Fibroblast of skin of right quadriceps (primary cell): ENCODE measurements around the gene DYNC1LI2.
A peak's percentile ranks its signal among the peaks of the same experiment; 100 is the strongest.

Experiments used
- DNase-seq: peaks from one replicate; pipeline ENCODE4 v3.0.0-alpha.2; 2013

DYNC1LI2 gene

DNA sequence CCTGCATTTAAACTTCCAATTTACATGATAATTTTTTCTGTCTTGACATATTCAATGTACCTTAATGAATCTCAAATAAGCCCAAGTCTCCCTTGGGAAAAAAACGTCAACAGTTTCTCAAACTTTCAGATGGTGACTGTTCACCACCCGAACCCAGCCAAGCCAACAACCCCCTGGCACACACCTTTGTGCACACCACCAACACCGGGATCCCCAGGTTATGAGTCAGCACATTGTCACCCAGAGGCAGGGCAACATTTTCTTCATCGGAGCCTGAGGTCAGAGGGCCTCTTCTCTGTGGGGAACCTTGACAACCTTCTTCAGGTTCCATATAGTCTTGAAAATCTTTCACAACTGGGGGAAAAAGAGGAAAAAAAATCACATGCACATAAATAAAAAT lies 15.5 kb downstream of the DYNC1LI2 start:
- no peak for DNase-seq

- DNase-seq = no peak
Measured at GRCh38 chr16:66731101-66731500, 20.3 kb downstream of the DYNC1LI2 start.

- no peak for DNase-seq
Measured at GRCh38 chr16:66728804-66729203, 22.6 kb downstream of the DYNC1LI2 start.

GRCh38 chr16:66728117-66728787 lies 23.2 kb downstream of the DYNC1LI2 start:
- DNase-seq = peak; percentile 64

- peak; percentile 55 for DNase-seq
Measured at GRCh38 chr16:66720766-66721165, 30.6 kb downstream of the DYNC1LI2 start.

- DNase-seq = no peak
Measured at GRCh38 chr16:66719246-66719645, 32.2 kb downstream of the DYNC1LI2 start.

- peak; percentile 25 for DNase-seq
Measured at GRCh38 chr16:66717776-66718175, 33.6 kb downstream of the DYNC1LI2 start.

DNA sequence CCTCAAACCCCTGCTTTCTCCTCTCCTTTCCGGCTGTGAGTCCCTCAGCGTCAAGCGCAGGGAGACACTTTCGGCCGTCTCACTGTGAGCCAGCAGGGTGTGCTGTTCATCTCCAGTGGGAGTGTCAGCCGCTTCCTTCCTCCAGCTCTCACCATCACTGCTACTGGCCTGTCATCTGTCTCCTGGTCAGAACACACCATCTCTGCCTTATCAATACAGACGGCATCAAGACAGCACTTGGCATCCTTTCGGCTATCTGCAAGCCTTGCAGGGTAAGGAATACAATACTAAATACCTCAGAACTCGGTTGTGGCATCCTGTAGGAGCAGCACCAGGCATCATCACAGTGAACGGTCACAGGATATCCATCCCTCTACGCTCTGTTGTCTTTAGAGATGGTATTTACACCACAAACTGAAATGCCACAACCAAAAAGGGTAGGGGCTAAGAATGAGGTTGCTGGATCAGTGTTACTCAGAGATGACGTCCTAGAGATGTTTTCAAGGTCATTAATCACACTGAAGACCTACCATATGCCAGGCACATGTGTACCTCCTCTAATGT lies 34.2 kb downstream of the DYNC1LI2 start:
- peak; percentile 77 for DNase-seq

- no peak for DNase-seq
Measured at GRCh38 chr16:66714654-66715307, 36.6 kb downstream of the DYNC1LI2 start.

DNA sequence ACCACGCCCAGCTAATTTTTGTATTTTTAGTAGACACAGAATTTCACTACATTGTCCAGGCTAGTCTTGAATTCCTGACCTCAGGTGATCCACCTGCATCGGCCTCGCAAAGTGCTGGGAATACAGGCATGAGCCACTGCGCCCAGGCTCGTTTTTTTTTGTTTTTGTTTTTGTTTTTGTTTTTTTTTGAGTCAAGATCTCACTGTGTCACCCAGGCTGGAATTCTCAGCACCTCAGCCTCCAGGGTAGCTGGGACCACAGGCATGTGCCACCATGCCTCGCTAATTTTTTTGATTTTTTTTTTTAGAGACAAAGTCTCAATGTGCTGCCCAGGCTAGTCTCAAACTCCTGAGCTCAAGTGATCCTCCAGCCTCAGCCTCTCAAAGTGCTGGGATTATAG lies 37.3 kb downstream of the DYNC1LI2 start:
- DNase-seq = no peak

- DNase-seq = no peak
Measured at GRCh38 chr16:66713076-66713475, 38.3 kb downstream of the DYNC1LI2 start.

DNA sequence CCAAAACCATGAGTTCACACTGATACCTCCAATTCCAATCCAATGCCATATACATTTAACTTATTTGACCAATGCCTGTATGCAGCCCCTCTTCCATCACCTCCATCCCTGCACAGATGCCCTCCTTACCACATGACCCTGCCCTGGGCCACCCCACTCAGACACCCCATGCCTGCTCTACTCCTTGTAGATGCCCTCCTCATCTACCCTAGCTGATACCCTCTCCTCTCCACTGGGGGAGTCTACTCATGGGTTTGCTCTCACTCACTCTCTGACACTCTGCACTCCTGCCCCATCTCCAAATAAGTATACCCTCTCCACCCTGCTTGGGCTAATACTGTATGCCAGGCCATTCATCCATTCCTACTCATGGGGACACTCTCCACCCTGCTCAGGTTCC lies 38.9 kb downstream of the DYNC1LI2 start:
- DNase-seq = no peak

DNA sequence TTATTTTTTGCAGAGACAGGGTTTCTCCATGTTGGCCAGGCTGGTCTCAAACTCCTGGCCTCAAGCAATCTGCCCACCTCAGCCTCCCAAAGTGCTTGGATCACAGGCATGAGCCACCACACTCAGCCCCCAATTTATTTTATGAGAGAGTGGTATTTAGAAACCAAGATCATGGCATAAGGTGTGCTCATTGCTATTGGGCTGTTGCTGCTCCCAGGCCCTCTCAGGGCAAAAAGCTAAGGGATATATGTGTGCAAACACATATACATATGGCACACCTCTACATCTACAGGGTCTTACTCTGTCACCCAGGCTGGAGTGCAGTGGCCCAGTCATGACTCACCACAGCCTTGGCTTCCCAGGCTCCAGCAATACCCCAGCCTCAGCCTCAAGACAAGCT lies 39.8 kb downstream of the DYNC1LI2 start:
- DNase-seq = no peak

GRCh38 chr16:66706506-66706880 lies 44.9 kb downstream of the DYNC1LI2 start:
- no peak for DNase-seq

- no peak for DNase-seq
Measured at GRCh38 chr16:66705790-66706505, 45.5 kb downstream of the DYNC1LI2 start.

DNA sequence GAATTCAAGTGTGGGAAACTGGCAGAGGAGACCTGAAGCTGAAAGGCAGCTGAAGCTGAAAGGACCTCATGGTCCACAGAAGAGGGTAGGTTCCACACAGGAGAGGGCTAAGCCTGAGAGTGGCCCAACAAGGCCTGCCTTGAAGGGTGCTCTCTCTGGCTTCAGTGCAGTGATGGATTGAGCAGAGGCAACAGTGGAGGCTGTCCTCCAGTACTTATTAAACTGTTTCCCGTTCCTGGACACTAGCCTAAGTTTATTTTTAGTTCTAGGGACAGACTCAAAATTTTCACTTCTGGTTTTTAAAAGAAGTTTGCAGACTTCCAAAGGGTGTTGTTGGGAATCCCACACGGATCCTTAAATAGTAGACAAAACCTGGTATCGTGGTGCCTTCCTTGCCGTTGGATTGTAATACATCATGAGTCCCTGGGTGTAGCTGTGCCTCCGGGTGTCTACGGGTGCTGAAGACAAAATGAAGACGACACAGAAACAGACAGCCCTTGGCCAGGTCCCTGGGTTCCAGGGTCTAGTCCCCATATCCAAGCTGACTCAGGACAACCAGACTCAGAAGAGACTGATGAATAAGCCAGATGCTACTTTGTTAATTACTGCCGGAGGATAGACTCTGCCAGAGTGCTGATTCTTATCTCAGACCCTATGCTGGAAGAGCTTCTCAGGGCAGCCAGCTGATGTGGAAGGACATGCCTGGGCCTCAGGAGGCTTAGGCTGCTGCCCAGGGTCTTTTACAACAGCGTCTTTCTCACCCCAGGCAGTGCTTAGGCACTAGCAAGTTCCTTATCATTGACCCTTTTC lies 47.8 kb downstream of the DYNC1LI2 start:
- DNase-seq = peak; percentile 22

GRCh38 chr16:66701516-66701915 lies 49.9 kb downstream of the DYNC1LI2 start:
- DNase-seq = no peak

DNA sequence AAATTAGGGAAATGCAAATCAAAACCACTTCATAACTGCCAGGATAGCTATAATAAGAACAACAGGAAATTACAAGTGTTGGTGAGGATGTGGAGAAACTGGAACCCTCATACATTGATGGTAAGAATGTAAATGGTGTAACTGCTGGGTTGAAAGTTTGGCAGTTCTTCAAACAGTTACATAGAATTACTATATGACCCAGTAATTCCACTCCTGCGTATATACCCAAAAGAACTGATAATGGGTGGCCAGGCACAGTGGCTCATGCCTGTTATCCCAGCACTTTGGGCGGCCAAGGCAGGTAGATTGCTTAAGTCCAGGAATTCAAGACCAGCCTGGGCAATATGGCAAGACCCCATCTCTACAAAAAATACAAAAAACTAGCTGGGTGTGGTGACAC lies 50.4 kb downstream of the DYNC1LI2 start:
- DNase-seq = no peak

- DNase-seq = no peak
Measured at GRCh38 chr16:66699898-66700297, 51.5 kb downstream of the DYNC1LI2 start.

DNA sequence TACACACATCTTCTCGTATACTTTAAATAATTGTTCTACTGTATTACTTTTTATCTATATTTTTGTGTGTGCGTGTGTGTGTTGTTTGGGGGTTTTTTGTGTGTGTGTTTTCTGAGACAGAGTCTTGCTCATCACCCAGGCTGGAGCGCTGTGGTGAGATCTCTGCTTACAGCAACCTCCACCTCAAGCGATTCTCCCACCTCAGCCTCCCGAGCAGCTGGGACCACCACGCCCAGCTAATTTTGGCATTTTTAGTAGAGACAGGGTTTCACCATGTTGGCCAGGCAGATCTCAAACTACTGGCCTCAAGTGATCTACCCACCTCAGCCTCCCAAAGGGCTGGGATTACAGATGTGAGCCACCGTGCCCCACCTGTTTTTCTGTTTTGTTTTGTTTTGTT lies 53.4 kb downstream of the DYNC1LI2 start:
- no peak for DNase-seq

DNA sequence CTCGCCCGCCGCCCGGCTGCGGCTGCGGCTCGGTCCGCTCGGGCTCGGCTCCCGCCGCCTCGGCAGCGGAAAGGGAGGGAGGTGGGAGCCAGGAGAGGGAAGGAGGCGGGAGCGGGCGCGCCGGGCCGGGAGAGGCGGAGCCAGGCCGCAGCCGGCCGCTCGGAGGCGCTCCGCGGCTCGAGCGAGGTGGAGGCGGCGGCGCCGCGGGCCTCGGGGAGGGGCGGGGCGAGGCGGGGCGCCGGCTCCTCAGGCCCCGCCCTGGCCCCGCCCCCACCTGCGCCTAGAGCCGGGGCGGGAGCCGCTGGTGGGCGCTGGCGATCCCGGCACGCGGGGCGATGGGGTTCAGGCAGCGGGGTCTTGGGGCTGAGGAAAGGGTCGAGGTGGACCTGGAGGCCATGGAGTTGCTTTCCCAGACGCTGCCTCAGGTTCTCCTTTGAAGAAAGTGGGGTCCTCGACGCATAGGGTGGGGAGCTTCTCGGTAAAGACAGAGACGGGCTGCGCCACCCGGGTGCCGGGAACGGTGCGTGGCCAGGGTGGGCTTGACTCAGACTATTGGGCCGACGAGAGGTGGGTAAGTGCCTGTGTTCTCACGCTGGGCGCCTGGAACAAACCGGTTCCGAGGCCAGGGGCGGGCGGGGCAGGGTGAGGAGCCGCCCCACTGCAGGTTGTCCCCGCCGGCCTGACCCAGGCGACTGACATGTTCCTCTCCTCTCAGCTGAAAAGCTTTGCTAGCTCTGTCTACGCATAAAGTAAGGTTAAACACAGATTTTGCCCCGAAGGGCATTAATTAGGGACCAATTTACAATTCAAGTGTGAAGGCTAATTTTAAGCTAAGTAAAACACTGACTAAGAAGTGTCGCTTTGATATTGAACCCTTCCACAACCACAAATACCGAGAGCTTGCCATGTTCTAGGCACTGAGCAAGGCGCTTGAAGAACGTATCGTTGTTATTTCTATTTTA lies 54.5 kb downstream of the DYNC1LI2 start, which contains the start of gene CMTM4:
Gene CMTM4 (minus strand): TSS at position 75 of the 962 bp plus-strand sequence. CDS start 218 bp downstream, outside the sequence.
- peak; percentile 85 for DNase-seq
